ENCODE results near the gene ISG15. TPM values are rescaled to one million over a fixed set of nuclear protein-coding genes. Genes with fewer than 3 reads are reported as not detected.
A peak's percentile ranks its signal among the peaks of the same experiment; 100 is the strongest.
"Not testable (repeated sequence)": the region's sequence is repeated elsewhere in the genome, so short reads cannot be mapped to it uniquely, and the experiment has no call there.

Gene ISG15
- polyA plus RNA-seq, 4 donors: 21.1 to 282 (median 182) TPM

DNA sequence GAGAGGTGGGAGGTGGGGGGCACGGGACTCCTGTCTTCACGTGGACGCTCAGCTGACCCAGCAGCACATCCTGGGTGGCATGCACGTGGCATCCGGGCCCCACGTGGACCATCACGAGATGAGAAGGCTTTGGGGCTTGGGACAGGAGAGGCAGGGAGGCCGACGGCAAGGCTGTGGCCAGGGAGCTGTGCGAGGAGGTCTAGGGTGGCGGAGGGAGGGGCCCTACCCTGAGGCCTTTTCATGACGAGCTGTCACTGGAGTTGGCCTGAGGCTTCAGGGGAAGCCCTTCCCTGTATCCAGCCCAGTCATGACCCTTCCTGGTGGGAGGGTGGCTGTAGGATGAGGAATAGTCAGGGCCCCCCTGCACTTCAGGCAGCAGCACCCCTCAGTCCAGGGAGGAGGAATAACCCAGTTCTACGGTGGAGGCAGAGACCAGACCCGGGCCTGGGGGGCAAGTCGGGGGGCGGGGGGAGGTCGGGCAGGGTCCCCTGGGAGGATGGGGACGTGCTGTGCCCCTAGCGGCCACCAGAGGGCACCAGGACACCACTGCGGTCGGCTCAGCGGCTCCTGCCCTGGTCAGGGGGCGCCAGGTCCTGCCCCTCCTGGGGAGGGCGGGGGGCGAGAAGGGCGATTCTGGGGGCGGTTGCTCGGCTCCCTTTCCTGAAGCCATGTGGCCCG lies 29.4 kb upstream of the ISG15 start:
- no peaks in the 10 kb centered on the region for H3K4me1 ChIP-seq (ENCODE audit: control insufficient read depth in 3 of 3, insufficient read depth in 2 of 3, low read depth in 1 of 3, low read length in 2 of 3)
- H3K36me3 ChIP-seq (ENCODE audit: control insufficient read depth in 3 of 3, insufficient read depth in 2 of 3, low read depth in 1 of 3, low read length in 3 of 3): no peaks in the 10 kb centered on the region
- WGBS, 3 donors: 16 to 20% (median 18%) methylated on average over 23 to 29 of the region's 29 CpGs
- H3K27ac ChIP-seq (ENCODE audit: low read depth in 1 of 3, low read length in 2 of 3): no peak overlapping the region
- FAIRE-seq (no peak), DNase-seq (peak; percentile 20 to 61)
- H3K9me3 ChIP-seq (ENCODE audit: control insufficient read depth in 2 of 2, insufficient read depth in 1 of 2, low read depth in 1 of 2, low read length in 1 of 2): no peaks in the 10 kb centered on the region
- H3K27me3 ChIP-seq (ENCODE audit: control insufficient read depth in 3 of 3, insufficient read depth in 3 of 3, low read length in 3 of 3): peaks cover 0 to 53% (median 5%) of the 10 kb centered on the region in 3 donors
- H3K4me3 ChIP-seq (ENCODE audit: low read depth in 1 of 3, low read length in 3 of 3): no peak overlapping the region

DNA sequence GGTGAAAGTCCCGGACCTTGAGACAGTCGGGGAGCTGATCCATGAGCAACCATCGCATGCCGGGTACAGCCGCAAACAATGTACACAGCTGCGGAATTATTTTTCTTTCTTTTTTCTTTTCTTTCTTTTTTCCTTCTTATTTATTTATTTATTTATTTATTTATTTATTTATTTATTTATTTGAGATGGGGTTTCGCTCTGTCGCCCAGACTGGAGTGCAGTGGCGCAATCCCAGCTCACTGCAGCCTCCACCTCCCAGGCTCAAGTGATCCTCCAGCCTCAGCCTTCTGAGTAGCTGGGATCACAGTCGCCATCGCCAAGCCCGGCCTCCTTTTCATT lies 28.9 kb upstream of the ISG15 start:
- no peaks in the 10 kb centered on the region for H3K4me1 ChIP-seq (ENCODE audit: control insufficient read depth in 3 of 3, insufficient read depth in 2 of 3, low read depth in 1 of 3, low read length in 2 of 3)
- 42 to 53% (median 53%) methylated on average over 12 of the region's 12 CpGs for WGBS, 3 donors
- no peak overlapping the region for H3K27ac ChIP-seq (ENCODE audit: low read depth in 1 of 3, low read length in 2 of 3)
- no peak for FAIRE-seq
- no peaks in the 10 kb centered on the region for H3K36me3 ChIP-seq (ENCODE audit: control insufficient read depth in 3 of 3, insufficient read depth in 2 of 3, low read depth in 1 of 3, low read length in 3 of 3)
- H3K27me3 ChIP-seq (ENCODE audit: control insufficient read depth in 3 of 3, insufficient read depth in 3 of 3, low read length in 3 of 3): peaks cover 0 to 54% (median 5%) of the 10 kb centered on the region in 3 donors
- peak in 1 of 2 donors; percentile 13 for DNase-seq
- H3K4me3 ChIP-seq (ENCODE audit: low read depth in 1 of 3, low read length in 3 of 3): no peak overlapping the region
- no peaks in the 10 kb centered on the region for H3K9me3 ChIP-seq (ENCODE audit: control insufficient read depth in 2 of 2, insufficient read depth in 1 of 2, low read depth in 1 of 2, low read length in 1 of 2)

DNA sequence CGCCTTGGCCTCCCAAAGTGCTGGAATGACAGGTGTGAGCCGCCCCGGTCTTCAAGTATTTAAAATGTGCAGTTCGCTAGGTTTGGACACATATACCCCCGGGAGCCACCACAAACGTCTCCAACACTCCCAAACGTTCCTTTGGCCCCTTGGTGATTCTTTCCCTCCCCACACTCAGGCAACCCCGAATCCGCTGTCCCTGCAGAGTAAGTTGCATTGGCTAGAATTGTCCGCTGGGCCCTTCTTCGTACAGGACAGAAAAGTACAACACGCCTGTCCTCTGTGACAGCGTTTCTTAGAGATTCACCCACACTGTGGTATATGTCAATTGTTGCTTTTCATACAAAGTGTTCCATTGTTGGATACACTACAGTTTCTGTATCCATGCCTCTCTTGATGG lies 28.2 kb upstream of the ISG15 start:
- H3K27me3 ChIP-seq (ENCODE audit: control insufficient read depth in 3 of 3, insufficient read depth in 3 of 3, low read length in 3 of 3): peaks cover 0 to 56% (median 5%) of the 10 kb centered on the region in 3 donors
- 73 to 78% (median 77%) methylated on average over 13 of the region's 13 CpGs for WGBS, 3 donors

GRCh38 chr1:988061-988460 lies 25.2 kb upstream of the ISG15 start:
- not testable (repeated sequence) for FAIRE-seq; H3K4me1 ChIP-seq (ENCODE audit: control insufficient read depth in 3 of 3, insufficient read depth in 2 of 3, low read depth in 1 of 3, low read length in 2 of 3); H3K36me3 ChIP-seq (ENCODE audit: control insufficient read depth in 3 of 3, insufficient read depth in 2 of 3, low read depth in 1 of 3, low read length in 3 of 3); H3K4me3 ChIP-seq (ENCODE audit: low read depth in 1 of 3, low read length in 3 of 3); DNase-seq; H3K27ac ChIP-seq (ENCODE audit: low read depth in 1 of 3, low read length in 2 of 3)
- H3K27me3 ChIP-seq (ENCODE audit: control insufficient read depth in 3 of 3, insufficient read depth in 3 of 3, low read length in 3 of 3): peaks cover 0 to 31% (median 0%) of the 10 kb centered on the region in 3 donors
- peaks cover 0 to 17% of the 10 kb centered on the region in 2 donors for H3K9me3 ChIP-seq (ENCODE audit: control insufficient read depth in 2 of 2, insufficient read depth in 1 of 2, low read depth in 1 of 2, low read length in 1 of 2)
- WGBS, 3 donors: 84 to 88% (median 85%) methylated on average over 5 of the region's 5 CpGs

More for the DNA sequence above, 28.2 kb upstream of the ISG15 start:
- H3K4me1 ChIP-seq (ENCODE audit: control insufficient read depth in 3 of 3, insufficient read depth in 2 of 3, low read depth in 1 of 3, low read length in 2 of 3): no peaks in the 10 kb centered on the region
- no peak overlapping the region for H3K4me3 ChIP-seq (ENCODE audit: low read depth in 1 of 3, low read length in 3 of 3)
- no peaks in the 10 kb centered on the region for H3K36me3 ChIP-seq (ENCODE audit: control insufficient read depth in 3 of 3, insufficient read depth in 2 of 3, low read depth in 1 of 3, low read length in 3 of 3)
- no peak for FAIRE-seq
- DNase-seq: no peak
- no peak overlapping the region for H3K27ac ChIP-seq (ENCODE audit: low read depth in 1 of 3, low read length in 2 of 3)
- no peaks in the 10 kb centered on the region for H3K9me3 ChIP-seq (ENCODE audit: control insufficient read depth in 2 of 2, insufficient read depth in 1 of 2, low read depth in 1 of 2, low read length in 1 of 2)

DNA sequence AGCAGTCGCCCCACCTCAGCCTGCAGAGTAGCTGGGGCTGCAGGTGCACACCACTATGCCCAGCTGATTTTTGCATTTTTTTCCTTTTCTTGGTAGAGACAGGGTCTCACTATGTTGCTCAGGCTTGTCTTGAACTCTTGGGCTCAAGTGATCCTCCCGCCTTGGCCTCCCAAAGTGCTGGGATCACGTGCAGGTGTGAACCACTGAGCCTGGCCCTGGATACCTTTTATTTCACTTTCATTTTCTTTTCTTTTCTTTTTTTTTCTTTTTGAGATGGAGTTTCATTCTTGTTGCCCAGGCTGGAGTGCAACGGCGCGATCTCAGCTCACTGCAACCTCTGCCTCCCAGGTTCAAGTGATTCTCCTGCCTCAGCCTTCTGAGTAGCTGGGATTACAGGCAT lies 22.0 kb upstream of the ISG15 start:
- Histone ChIP-seq H3K9me3 (ENCODE audit: control insufficient read depth in 2 of 2, insufficient read depth in 1 of 2, low read depth in 1 of 2, low read length in 1 of 2) (peaks cover 0 to 21% of the 10 kb centered on the region in 2 donors), H3K27me3 (ENCODE audit: control insufficient read depth in 3 of 3, insufficient read depth in 3 of 3, low read length in 3 of 3) (peaks cover 0 to 23% (median 0%) of the 10 kb centered on the region in 3 donors)
- H3K27ac ChIP-seq (ENCODE audit: low read depth in 1 of 3, low read length in 2 of 3); DNase-seq; H3K4me1 ChIP-seq (ENCODE audit: control insufficient read depth in 3 of 3, insufficient read depth in 2 of 3, low read depth in 1 of 3, low read length in 2 of 3); H3K36me3 ChIP-seq (ENCODE audit: control insufficient read depth in 3 of 3, insufficient read depth in 2 of 3, low read depth in 1 of 3, low read length in 3 of 3); H3K4me3 ChIP-seq (ENCODE audit: low read depth in 1 of 3, low read length in 3 of 3); FAIRE-seq: not testable (repeated sequence)
- 73 to 82% (median 76%) methylated on average over 6 of the region's 6 CpGs for WGBS, 3 donors

- Histone ChIP-seq H3K36me3 (ENCODE audit: control insufficient read depth in 3 of 3, insufficient read depth in 2 of 3, low read depth in 1 of 3, low read length in 3 of 3) (no peaks in the 10 kb centered on the region), H3K9me3 (ENCODE audit: control insufficient read depth in 2 of 2, insufficient read depth in 1 of 2, low read depth in 1 of 2, low read length in 1 of 2) (peaks cover 0 to 21% of the 10 kb centered on the region in 2 donors), H3K27ac (ENCODE audit: low read depth in 1 of 3, low read length in 2 of 3) (no peak overlapping the region), H3K27me3 (ENCODE audit: control insufficient read depth in 3 of 3, insufficient read depth in 3 of 3, low read length in 3 of 3) (peaks cover 0 to 22% (median under 1%) of the 10 kb centered on the region in 3 donors), H3K4me3 (ENCODE audit: low read depth in 1 of 3, low read length in 3 of 3) (no peak overlapping the region), H3K4me1 (ENCODE audit: control insufficient read depth in 3 of 3, insufficient read depth in 2 of 3, low read depth in 1 of 3, low read length in 2 of 3) (no peaks in the 10 kb centered on the region)
- FAIRE-seq: no peak
- no peak for DNase-seq
- WGBS, 3 donors: 96 to 98% (median 97%) methylated on average over 10 of the region's 10 CpGs
These were observed 21.4 kb upstream of the ISG15 start for GRCh38 chr1:991895-992294.

DNA sequence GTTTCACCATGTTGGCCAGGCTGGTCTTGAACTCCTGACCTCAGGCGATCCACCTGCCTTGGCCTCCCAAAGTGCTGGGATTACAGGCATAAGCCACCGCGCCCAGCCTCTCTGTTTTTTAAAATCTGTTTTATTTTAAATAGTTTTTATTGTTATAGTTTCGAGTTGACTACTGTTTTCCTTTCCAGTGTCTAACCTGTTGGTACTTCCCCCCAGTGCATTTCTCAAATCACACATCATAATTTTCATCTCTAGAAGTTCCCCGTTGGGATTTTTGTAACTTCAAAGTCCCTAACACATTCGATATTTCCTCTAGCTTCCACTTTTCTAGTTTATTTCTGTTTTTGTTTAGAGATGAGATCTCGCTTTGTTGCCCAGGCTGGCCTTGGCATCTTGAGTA lies 20.9 kb upstream of the ISG15 start:
- no peak overlapping the region for H3K27ac ChIP-seq (ENCODE audit: low read depth in 1 of 3, low read length in 2 of 3)
- DNase-seq (no peak), FAIRE-seq (no peak)
- no peaks in the 10 kb centered on the region for H3K4me1 ChIP-seq (ENCODE audit: control insufficient read depth in 3 of 3, insufficient read depth in 2 of 3, low read depth in 1 of 3, low read length in 2 of 3)
- H3K27me3 ChIP-seq (ENCODE audit: control insufficient read depth in 3 of 3, insufficient read depth in 3 of 3, low read length in 3 of 3): peaks cover 0 to 27% (median 3%) of the 10 kb centered on the region in 3 donors
- H3K36me3 ChIP-seq (ENCODE audit: control insufficient read depth in 3 of 3, insufficient read depth in 2 of 3, low read depth in 1 of 3, low read length in 3 of 3): no peaks in the 10 kb centered on the region
- no peak overlapping the region for H3K4me3 ChIP-seq (ENCODE audit: low read depth in 1 of 3, low read length in 3 of 3)
- peaks cover 0 to 21% of the 10 kb centered on the region in 2 donors for H3K9me3 ChIP-seq (ENCODE audit: control insufficient read depth in 2 of 2, insufficient read depth in 1 of 2, low read depth in 1 of 2, low read length in 1 of 2)
- 69 to 91% (median 82%) methylated on average over 7 of the region's 7 CpGs for WGBS, 3 donors

GRCh38 chr1:993379-993995 lies 19.8 kb upstream of the ISG15 start:
- FAIRE-seq: no peak
- no peak overlapping the region for H3K4me3 ChIP-seq (ENCODE audit: low read depth in 1 of 3, low read length in 3 of 3)
- peaks cover 0 to 3% (median 0%) of the 10 kb centered on the region in 3 donors for H3K36me3 ChIP-seq (ENCODE audit: control insufficient read depth in 3 of 3, insufficient read depth in 2 of 3, low read depth in 1 of 3, low read length in 3 of 3)
- 78 to 80% (median 79%) methylated on average over 15 of the region's 15 CpGs for WGBS, 3 donors
- H3K4me1 ChIP-seq (ENCODE audit: control insufficient read depth in 3 of 3, insufficient read depth in 2 of 3, low read depth in 1 of 3, low read length in 2 of 3): peaks cover 0 to 3% (median 0%) of the 10 kb centered on the region in 3 donors
- H3K27ac ChIP-seq (ENCODE audit: low read depth in 1 of 3, low read length in 2 of 3): no peak overlapping the region
- peaks cover 8 to 38% (median 10%) of the 10 kb centered on the region in 3 donors for H3K27me3 ChIP-seq (ENCODE audit: control insufficient read depth in 3 of 3, insufficient read depth in 3 of 3, low read length in 3 of 3)
- peaks cover 0 to 21% of the 10 kb centered on the region in 2 donors for H3K9me3 ChIP-seq (ENCODE audit: control insufficient read depth in 2 of 2, insufficient read depth in 1 of 2, low read depth in 1 of 2, low read length in 1 of 2)
- no peak for DNase-seq

Data from small intestine (tissue), 7 donors.